Uterus (tissue), 4 donors: ENCODE results near the gene CYP11A1. TPM values are rescaled to one million over a fixed set of nuclear protein-coding genes. Genes with fewer than 3 reads are reported as not detected.
"Not testable (repeated sequence)": the region's sequence is repeated elsewhere in the genome, so short reads cannot be mapped to it uniquely, and the experiment has no call there.

Experiments
- DNase-seq, 2 donors: peaks; one replicate each; pipeline ENCODE4 v3.0.0-alpha.2; 2019 to 2020
- H3K27ac ChIP-seq, 2 donors: fragments of 200-600 bp; sonication (generic); 1 replicate in 1 of 2; 2 replicates in 1 of 2; pipeline ENCODE4 v1.5.1; 2016 to 2018
- H3K27me3 ChIP-seq, 2 donors: fragments of 200-600 bp; sonication (generic); one replicate each; pipeline ENCODE4 v1.5.1; 2018 to 2019; ENCODE audit warnings: control low read depth in 1 of 2
- H3K36me3 ChIP-seq, 2 donors: fragments of 200-600 bp; sonication (generic); one replicate each; pipeline ENCODE4 v1.5.1; 2019; ENCODE audit warnings: control low read depth in 1 of 2
- H3K4me1 ChIP-seq, 2 donors: fragments of 200-600 bp; sonication (generic); one replicate each; pipeline ENCODE4 v1.5.1; 2018 to 2019; ENCODE audit warnings: control low read depth in 1 of 2
- H3K4me3 ChIP-seq, 2 donors: fragments of 200-600 bp; sonication (generic); 1 replicate in 1 of 2; 2 replicates in 1 of 2; pipeline ENCODE4 v1.5.1; 2018 to 2019; ENCODE audit warnings: mild to moderate bottlenecking in 1 of 2
- H3K9me3 ChIP-seq, 2 donors: fragments of 200-600 bp; sonication (generic); one replicate each; pipeline ENCODE4 v1.5.1; 2019; ENCODE audit warnings: control low read depth in 1 of 2
- POLR2A ChIP-seq, 2 donors: fragments of 450-650 bp; IDR thresholded peaks; one replicate each; pipeline ENCODE4 v1.6.1; 2016; ENCODE audit warnings: antibody characterized with exemption in 2 of 2, mild to moderate bottlenecking in 1 of 2, moderate library complexity in 1 of 2
- intact Hi-C: fragments of 100-400 bp; cut with DNase I; formaldehyde crosslinking; loops from one replicate; pipeline ENCODE4 v1.15.1; 2023; ENCODE audit warnings: low total_unique reads
- total RNA-seq, 4 donors: library from RNA; depleted of rRNA in 3 of 4; stranded (reverse); fragments of >200 nt in 3 of 4; gene quantifications; one replicate each; pipeline versions ENCODE4 v1.1.0 to v1.2.4, GENCODE V29; 2014 to 2023
- TF ChIP-seq, protein P1 (sequence below), 4 experiments: fragments of 200-600 bp in 2 of 4; fragments of 450-650 bp in 2 of 4; sonication (generic) in 2 of 4; IDR thresholded peaks; one replicate each; pipeline ENCODE4 v1.5.1; 2016 to 2019; ENCODE audit warnings: antibody characterized with exemption in 4 of 4, mild to moderate bottlenecking in 2 of 4, moderate library complexity in 1 of 4
- donor health status: DM: yes; HTN: yes; CAD: no.

The CYP11A1 gene
- total RNA-seq, 4 donors from 2014 or later = 1.1 to 2.3 TPM; not detected in 2

DNA sequence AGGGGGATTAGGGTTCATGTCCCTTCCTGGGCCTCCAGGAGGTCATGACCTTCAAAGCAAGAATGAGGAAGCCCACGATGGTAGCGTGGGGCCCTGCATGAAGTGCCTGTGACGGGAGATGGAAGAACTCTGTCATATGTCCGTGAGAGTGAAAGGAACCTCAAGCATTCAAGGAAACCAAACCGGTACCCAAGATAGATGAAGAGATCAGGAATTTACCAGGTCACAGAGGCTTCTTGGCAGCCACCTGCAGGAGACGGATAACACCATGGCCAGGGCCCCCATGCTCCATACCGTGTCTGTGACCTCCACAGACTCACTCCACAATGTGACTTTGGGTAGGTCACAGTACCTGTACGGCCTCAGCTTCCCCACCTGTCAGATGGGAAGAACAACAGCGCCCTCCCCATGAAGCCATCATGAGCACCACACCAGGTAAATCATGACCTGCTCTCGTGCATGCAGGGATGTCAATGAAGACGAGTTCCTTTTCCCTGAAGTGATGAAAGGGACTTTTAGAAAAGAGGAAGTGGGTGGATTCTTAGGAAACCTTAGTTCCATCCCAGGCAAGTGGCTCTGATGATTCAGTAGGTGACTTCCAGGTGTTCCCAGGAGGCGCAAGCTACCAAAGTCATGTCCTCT lies 23.3 kb upstream of the CYP11A1 start:
- Histone ChIP-seq H3K27me3 (no peaks in the 10 kb centered on the region), H3K27ac (no peak overlapping the region), H3K9me3 (no peaks in the 10 kb centered on the region), H3K4me3 (no peak overlapping the region), H3K36me3 (no peaks in the 10 kb centered on the region), H3K4me1 (no peaks in the 10 kb centered on the region)
- intact Hi-C loops = no loop called here
- TF ChIP-seq, protein P1, sequence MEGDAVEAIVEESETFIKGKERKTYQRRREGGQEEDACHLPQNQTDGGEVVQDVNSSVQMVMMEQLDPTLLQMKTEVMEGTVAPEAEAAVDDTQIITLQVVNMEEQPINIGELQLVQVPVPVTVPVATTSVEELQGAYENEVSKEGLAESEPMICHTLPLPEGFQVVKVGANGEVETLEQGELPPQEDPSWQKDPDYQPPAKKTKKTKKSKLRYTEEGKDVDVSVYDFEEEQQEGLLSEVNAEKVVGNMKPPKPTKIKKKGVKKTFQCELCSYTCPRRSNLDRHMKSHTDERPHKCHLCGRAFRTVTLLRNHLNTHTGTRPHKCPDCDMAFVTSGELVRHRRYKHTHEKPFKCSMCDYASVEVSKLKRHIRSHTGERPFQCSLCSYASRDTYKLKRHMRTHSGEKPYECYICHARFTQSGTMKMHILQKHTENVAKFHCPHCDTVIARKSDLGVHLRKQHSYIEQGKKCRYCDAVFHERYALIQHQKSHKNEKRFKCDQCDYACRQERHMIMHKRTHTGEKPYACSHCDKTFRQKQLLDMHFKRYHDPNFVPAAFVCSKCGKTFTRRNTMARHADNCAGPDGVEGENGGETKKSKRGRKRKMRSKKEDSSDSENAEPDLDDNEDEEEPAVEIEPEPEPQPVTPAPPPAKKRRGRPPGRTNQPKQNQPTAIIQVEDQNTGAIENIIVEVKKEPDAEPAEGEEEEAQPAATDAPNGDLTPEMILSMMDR (IDR thresholded peaks at IDR 0.05) = no peak
- no peak for TF ChIP-seq POLR2A (IDR thresholded peaks at IDR 0.05)
- no peak for DNase-seq

DNA sequence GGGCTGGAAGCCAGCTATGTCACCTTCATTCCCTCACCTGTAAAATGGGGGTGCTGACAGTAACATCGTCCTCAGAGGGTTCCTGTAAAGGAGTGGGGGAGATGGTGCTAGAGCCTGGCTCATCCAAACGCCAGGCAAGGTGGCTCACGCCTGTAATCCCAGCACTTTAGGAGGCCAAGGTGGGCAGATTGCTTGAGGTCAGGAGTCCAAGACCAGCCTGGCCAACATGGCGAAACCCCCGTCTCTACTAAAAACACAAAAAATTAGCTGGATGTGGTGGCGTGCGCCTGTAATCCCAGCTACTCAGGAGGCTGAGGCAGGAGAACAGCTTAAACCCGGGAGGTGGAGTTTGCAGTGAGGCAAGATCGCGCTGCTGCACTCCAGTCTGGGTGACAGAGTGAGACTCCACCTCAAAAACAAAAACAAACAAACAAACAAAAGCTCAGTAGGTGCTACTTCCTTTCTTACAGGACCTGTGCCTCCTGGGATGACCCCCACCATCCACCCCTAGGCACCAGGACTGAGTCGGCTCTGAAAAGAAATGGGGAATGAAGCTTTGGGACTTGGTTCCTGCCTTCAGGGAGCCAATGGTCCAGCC lies 22.7 kb upstream of the CYP11A1 start:
- H3K4me1 ChIP-seq, intact Hi-C loops, H3K4me3 ChIP-seq, H3K27ac ChIP-seq, H3K36me3 ChIP-seq, DNase-seq, H3K27me3 ChIP-seq, H3K9me3 ChIP-seq: not testable (repeated sequence)

DNA sequence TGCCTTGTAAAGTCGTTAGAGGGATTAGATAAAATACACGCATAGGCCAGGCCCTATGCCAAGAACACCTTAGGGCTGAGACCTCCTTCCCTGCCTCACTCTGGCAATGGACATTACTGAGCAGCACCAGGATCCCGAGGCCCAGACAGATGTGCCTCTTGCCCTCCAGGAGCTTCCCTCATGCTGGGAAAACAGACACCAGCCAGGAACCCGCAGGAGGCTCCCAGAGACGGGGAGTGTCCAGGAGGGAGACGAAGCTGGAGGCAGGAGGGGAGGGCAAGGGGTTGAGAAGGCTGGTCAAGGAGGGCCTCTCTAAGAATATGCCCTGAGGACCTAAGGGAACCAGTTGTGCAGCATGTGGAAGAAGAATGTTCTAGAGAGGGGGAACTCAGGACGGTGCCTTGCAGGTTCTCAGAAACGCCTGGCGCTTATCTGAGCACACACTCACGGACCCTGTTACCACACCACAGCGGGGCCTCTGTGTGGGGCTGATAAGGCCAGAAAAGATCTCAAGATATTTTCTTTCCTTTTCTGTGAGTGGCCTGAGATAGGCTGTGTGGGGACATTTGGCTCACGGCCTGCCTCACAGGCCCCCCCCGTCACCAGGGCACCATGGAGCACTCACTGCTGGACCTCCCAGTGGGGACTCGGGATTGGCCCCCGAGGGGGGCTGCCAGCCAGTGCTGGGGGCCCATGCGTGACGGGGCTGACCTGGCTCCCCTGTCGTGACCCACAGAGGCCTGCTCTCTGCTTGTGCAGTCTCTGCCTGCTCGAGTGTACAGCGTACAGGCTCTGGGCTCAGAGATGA lies 22.0 kb upstream of the CYP11A1 start:
- Histone ChIP-seq H3K27ac (no peak overlapping the region), H3K4me1 (no peaks in the 10 kb centered on the region), H3K36me3 (no peaks in the 10 kb centered on the region), H3K4me3 (no peak overlapping the region), H3K9me3 (no peaks in the 10 kb centered on the region), H3K27me3 (no peaks in the 10 kb centered on the region)
- DNase-seq = no peak
- TF ChIP-seq POLR2A (IDR thresholded peaks at IDR 0.05) = no peak
- intact Hi-C loops = no loop called here

DNA sequence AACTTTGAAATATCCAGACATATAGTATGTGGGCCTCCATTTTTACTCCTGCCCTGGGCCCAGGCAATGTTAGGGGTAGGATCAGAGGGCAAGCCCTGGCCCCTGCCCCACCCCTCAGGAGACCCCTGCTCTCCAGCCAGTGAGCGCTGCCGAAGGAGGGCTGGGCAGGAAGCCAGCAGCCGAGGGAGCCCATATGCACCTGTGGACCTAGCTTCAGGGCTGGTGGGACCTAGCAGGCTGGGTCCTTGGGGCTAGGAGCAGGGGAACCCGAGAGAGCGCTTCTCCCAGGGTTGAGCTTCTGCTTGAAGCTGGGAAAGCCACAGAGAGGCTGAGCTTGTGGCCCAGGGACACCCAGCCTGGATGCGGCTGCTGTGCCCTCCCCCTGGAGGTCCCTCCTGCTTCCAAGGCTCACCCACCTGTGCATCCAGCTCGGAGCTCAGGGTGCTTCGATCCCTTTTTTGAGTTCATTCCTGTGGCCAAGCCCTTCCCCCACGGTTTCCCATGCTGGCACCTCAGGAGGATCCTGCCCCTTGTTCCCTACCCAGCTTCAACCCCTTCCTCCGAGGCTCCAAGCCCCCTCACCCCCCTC lies 21.0 kb upstream of the CYP11A1 start:
- intact Hi-C loops = no loop called here
- Histone ChIP-seq H3K4me3 (no peak overlapping the region), H3K27ac (no peak overlapping the region), H3K36me3 (no peaks in the 10 kb centered on the region), H3K4me1 (no peaks in the 10 kb centered on the region), H3K9me3 (no peaks in the 10 kb centered on the region), H3K27me3 (no peaks in the 10 kb centered on the region)
- TF ChIP-seq POLR2A (IDR thresholded peaks at IDR 0.05) = no peak
- TF ChIP-seq, protein P1 (IDR thresholded peaks at IDR 0.05) = no peak
- no peak for DNase-seq

DNA sequence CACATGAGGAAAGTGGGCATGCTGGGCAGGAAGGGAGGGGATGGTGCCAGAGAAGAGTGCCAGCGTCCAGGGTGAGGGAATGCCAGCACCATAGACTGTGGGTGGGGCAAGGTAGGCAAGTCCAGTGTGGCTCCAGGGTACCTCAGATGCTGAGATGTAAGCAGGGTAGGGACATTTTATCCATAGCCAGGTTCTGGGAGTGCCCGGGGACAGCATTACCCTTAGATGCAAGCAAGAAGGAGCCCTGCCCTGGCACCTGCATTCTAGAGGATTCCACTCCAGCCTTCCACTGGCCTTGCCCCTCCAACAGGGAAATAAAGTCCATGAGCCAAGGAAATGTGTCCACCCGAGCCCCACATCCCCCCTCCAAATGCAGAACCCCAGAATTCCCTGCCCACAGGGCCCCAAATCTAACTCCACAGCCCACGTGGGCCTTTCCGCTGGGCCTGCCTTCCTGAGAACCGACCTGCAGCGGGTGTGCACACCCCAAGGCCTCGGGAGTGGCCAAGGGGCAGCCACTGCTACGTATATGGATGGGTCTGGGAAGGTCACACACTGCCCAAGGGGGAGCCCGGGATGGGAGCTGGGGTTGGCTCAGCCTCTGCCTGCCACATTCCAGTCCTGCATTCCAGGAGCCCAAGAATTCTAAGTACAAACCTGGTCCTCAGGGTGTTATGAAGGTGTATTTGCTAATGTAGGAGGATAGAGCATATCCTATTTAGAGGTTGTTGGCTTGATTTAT lies 20.3 kb upstream of the CYP11A1 start:
- H3K4me1 ChIP-seq = no peaks in the 10 kb centered on the region
- intact Hi-C loops = no loop called here

More for the DNA sequence above, 20.3 kb upstream of the CYP11A1 start:
- no peak for DNase-seq
- H3K27ac ChIP-seq = no peak overlapping the region
- TF ChIP-seq, protein P1 (IDR thresholded peaks at IDR 0.05) = no peak
- no peak for TF ChIP-seq POLR2A (IDR thresholded peaks at IDR 0.05)
- no peaks in the 10 kb centered on the region for H3K27me3 ChIP-seq
- H3K4me3 ChIP-seq = no peak overlapping the region
- no peaks in the 10 kb centered on the region for H3K36me3 ChIP-seq
- H3K9me3 ChIP-seq = no peaks in the 10 kb centered on the region
